HG03571 (cell line): Measurements from ENCODE around the gene C19orf67.

Experiments used
- ATAC-seq: cut with Tn5 transposase; IDR thresholded peaks from one replicate; pipeline ENCODE4 v1.9.1; 2021; ENCODE audit not compliant: unreplicated experiment

Gene C19orf67

GRCh38 chr19:14031719-14032480, 53.7 kb downstream of the C19orf67 start, which contains the start of gene IL27RA:
TSS of gene IL27RA (plus strand) at chr19:14031762. CDS start at chr19:14031873, 111 bp downstream.
- ATAC-seq, result peak; percentile 52
